Caco-2 (cell line): ENCODE results near the gene SUSD5. TPM values are rescaled to one million over a fixed set of nuclear protein-coding genes. Genes with fewer than 3 reads are reported as not detected.

Experiments used
- BruUV-seq: library from RNA; stranded (reverse); fragments of 400-500 nt; replicated peaks from 2 replicates; lab custom pipeline; 2021; lab: Mats Ljungman, UMichigan
- CTCF ChIA-PET: fragments of 300-600 bp; sonication (Branson Sonifier 250); formaldehyde crosslinking; loops from one replicate; lab custom pipeline; 2022; ENCODE audit warnings: antibody characterized with exemption; lab: Charles Lee
- POLR2A ChIA-PET: fragments of 300-600 bp; sonication (Branson Sonifier 250); formaldehyde crosslinking; loops from one replicate; lab custom pipeline; 2022; ENCODE audit warnings: antibody characterized with exemption; lab: Charles Lee
- DNase-seq, 2 experiments: peaks; one replicate each; pipeline versions ENCODE4 v3.0.0 to v3.0.0-alpha.2; 2020 to 2022
- H3K27me3 ChIP-seq: replicated peaks from 2 replicates; pipeline ENCODE4 v1.6.0; 2011; ENCODE audit warnings: low read length; ENCODE audit not compliant: control insufficient read depth, insufficient read depth
- H3K36me3 ChIP-seq: 2 replicates; pipeline ENCODE4 v1.5.1; 2011; ENCODE audit warnings: low read length; ENCODE audit not compliant: control insufficient read depth, insufficient read depth
- H3K4me1 ChIP-seq: fragments of 250-450 bp; sonication (Bioruptor Pico); 2 replicates; pipeline ENCODE4 v1.5.1; 2020; ENCODE audit warnings: mild to moderate bottlenecking
- H3K4me3 ChIP-seq: 2 replicates; pipeline ENCODE4 v1.5.1; 2011; ENCODE audit warnings: low read depth, mild to moderate bottlenecking, control low read depth, low read length
- H3K9me3 ChIP-seq: fragments of 250-450 bp; sonication (Bioruptor Pico); 2 replicates; pipeline ENCODE4 v1.5.1; 2020; ENCODE audit warnings: mild to moderate bottlenecking, moderate library complexity
- H3K27ac Mint-ChIP-seq: one replicate; pipeline ENCODE4 v1.8.0; 2022; ENCODE audit warnings: mixed read lengths; ENCODE audit not compliant: unreplicated experiment
- H3K27me3 Mint-ChIP-seq: one replicate; pipeline ENCODE4 v1.8.0; 2022; ENCODE audit warnings: mixed read lengths; ENCODE audit not compliant: insufficient read depth, unreplicated experiment
- H3K36me3 Mint-ChIP-seq: one replicate; pipeline ENCODE4 v1.8.0; 2022; ENCODE audit warnings: mild to moderate bottlenecking, mixed read lengths; ENCODE audit not compliant: insufficient read depth, unreplicated experiment
- H3K4me1 Mint-ChIP-seq: one replicate; pipeline ENCODE4 v1.8.0; 2022; ENCODE audit warnings: low read depth, mixed read lengths; ENCODE audit not compliant: unreplicated experiment
- H3K4me3 Mint-ChIP-seq: one replicate; pipeline ENCODE4 v1.8.0; 2022; ENCODE audit warnings: mild to moderate bottlenecking, moderate library complexity, mixed read lengths; ENCODE audit not compliant: unreplicated experiment
- H3K9me3 Mint-ChIP-seq: one replicate; pipeline ENCODE4 v1.8.0; 2022; ENCODE audit warnings: mixed read lengths; ENCODE audit not compliant: unreplicated experiment
- CTCF ChIP-seq, 2 experiments: fragments of 200-600 bp in 1 of 2; IDR thresholded peaks; 1 replicate in 1 of 2; 2 replicates in 1 of 2; pipeline versions ENCODE4 v1.5.1 to v1.8.0; 2011 to 2022; ENCODE audit warnings: antibody characterized with exemption in 1 of 2, control low read depth in 1 of 2, inconsistent platforms in 1 of 2, low read depth in 1 of 2, low read length in 1 of 2, mild to moderate bottlenecking in 1 of 2, moderate library complexity in 1 of 2; ENCODE audit not compliant: insufficient read depth in 1 of 2, severe bottlenecking in 1 of 2, unreplicated experiment in 1 of 2
- intact Hi-C: fragments of 100-400 bp; cut with micrococcal nuclease; formaldehyde crosslinking; loops from one replicate; pipeline ENCODE4 v1.10.0; 2022; ENCODE audit not compliant: unreplicated experiment
- total RNA-seq: library from RNA; stranded (reverse); gene quantifications from 2 replicates; pipeline ENCODE4 v1.2.3, GENCODE V29; 2022

SUSD5 gene
- total RNA-seq, 1 experiment from 2014 or later: not detected

- ChIA-PET POLR2A (no interaction called here), CTCF (no interaction called here)
- TF ChIP-seq CTCF (IDR thresholded peaks at IDR 0.05; ENCODE audit: insufficient read depth in 1 of 2, low read depth in 1 of 2, low read length in 1 of 2, severe bottlenecking in 1 of 2, unreplicated experiment in 1 of 2): no peak
Observed at GRCh38 chr3:33146791-33147445, 71.7 kb downstream of the SUSD5 start.

GRCh38 chr3:33145901-33146580, 72.6 kb downstream of the SUSD5 start:
- CTCF ChIA-PET: no interaction called here

More at GRCh38 chr3:33146791-33147445, 71.7 kb downstream of the SUSD5 start:
- Mint-ChIP-seq H3K4me3 (no peak overlapping the region), H3K36me3 (peaks cover 12% of the 10 kb centered on the region), H3K9me3 (peaks cover 23% of the 10 kb centered on the region), H3K27me3 (no peaks in the 10 kb centered on the region), H3K4me1 (no peaks in the 10 kb centered on the region), H3K27ac (no peak overlapping the region)
- Histone ChIP-seq H3K9me3 (no peaks in the 10 kb centered on the region), H3K4me3 (no peak overlapping the region), H3K4me1 (no peaks in the 10 kb centered on the region), H3K27me3 (no peaks in the 10 kb centered on the region), H3K36me3 (peaks cover 1% of the 10 kb centered on the region; the same call in 1 of the 2 replicates)
- BruUV-seq: no TSS peak
- DNase-seq: no peak
- intact Hi-C loops: no loop called here

More at GRCh38 chr3:33145901-33146580, 72.6 kb downstream of the SUSD5 start:
- POLR2A ChIA-PET: no interaction called here
- no peak overlapping the region for H3K27ac Mint-ChIP-seq
- no peak for DNase-seq
- no TSS peak for BruUV-seq
- H3K9me3 Mint-ChIP-seq: peaks cover 23% of the 10 kb centered on the region
- H3K4me1 Mint-ChIP-seq: no peaks in the 10 kb centered on the region
- Histone ChIP-seq H3K9me3 (no peaks in the 10 kb centered on the region), H3K27me3 (no peaks in the 10 kb centered on the region), H3K4me1 (no peaks in the 10 kb centered on the region), H3K36me3 (peaks cover 1% of the 10 kb centered on the region; the same call in 1 of the 2 replicates), H3K4me3 (no peak overlapping the region)
- no peak overlapping the region for H3K4me3 Mint-ChIP-seq
- intact Hi-C loops: no loop called here
- TF ChIP-seq CTCF (IDR thresholded peaks at IDR 0.05; ENCODE audit: insufficient read depth in 1 of 2, low read depth in 1 of 2, low read length in 1 of 2, severe bottlenecking in 1 of 2, unreplicated experiment in 1 of 2): no peak
- no peaks in the 10 kb centered on the region for H3K27me3 Mint-ChIP-seq
- peaks cover 20% of the 10 kb centered on the region for H3K36me3 Mint-ChIP-seq
